Endothelial cell (in vitro differentiated cells): ENCODE measurements around the gene ABCC5. TPM values are rescaled to one million over a fixed set of nuclear protein-coding genes. Genes with fewer than 3 reads are reported as not detected.

Experiments
- DNase-seq: peaks from one replicate; pipeline ENCODE4 v3.0.0; 2021; ENCODE audit warnings: low spot score
- H3K27ac Mint-ChIP-seq: one replicate; pipeline ENCODE4 v1.8.0; 2021; ENCODE audit warnings: mixed read lengths, inconsistent platforms; ENCODE audit not compliant: unreplicated experiment
- H3K27me3 Mint-ChIP-seq: one replicate; pipeline ENCODE4 v1.8.0; 2021; ENCODE audit warnings: mild to moderate bottlenecking, moderate library complexity, mixed read lengths, inconsistent platforms; ENCODE audit not compliant: unreplicated experiment
- H3K36me3 Mint-ChIP-seq: one replicate; pipeline ENCODE4 v1.8.0; 2021; ENCODE audit warnings: mild to moderate bottlenecking, low read depth, mixed read lengths, inconsistent platforms; ENCODE audit not compliant: unreplicated experiment
- H3K4me1 Mint-ChIP-seq: one replicate; pipeline ENCODE4 v1.8.0; 2021; ENCODE audit warnings: mild to moderate bottlenecking, mixed read lengths, inconsistent platforms; ENCODE audit not compliant: unreplicated experiment
- H3K4me3 Mint-ChIP-seq: one replicate; pipeline ENCODE4 v1.8.0; 2021; ENCODE audit warnings: mild to moderate bottlenecking, mixed read lengths, inconsistent platforms; ENCODE audit not compliant: unreplicated experiment
- H3K9me3 Mint-ChIP-seq: one replicate; pipeline ENCODE4 v1.8.0; 2021; ENCODE audit warnings: mixed read lengths, inconsistent platforms; ENCODE audit not compliant: unreplicated experiment
- CTCF ChIP-seq: fragments of 200-600 bp; sonication (generic); IDR thresholded peaks from one replicate; pipeline ENCODE4 v1.5.0; 2021; ENCODE audit warnings: antibody characterized with exemption; ENCODE audit not compliant: unreplicated experiment
- total RNA-seq: library from RNA; stranded (reverse); fragmentation: NEBNext Ultra II Directional; extraction: Animal tissue kit (Norgen Biotek cat#: 25700); gene quantifications from one replicate; pipeline ENCODE4 v1.2.1, GENCODE V29; 2021; ENCODE audit not compliant: unreplicated experiment

The ABCC5 gene
- total RNA-seq, 1 donor from 2014 or later = 45.9 TPM

GRCh38 chr3:183911087-183911486, 106.6 kb downstream of the ABCC5 start:
- DNase-seq = no peak
- no peak overlapping the region for H3K4me3 Mint-ChIP-seq
- TF ChIP-seq CTCF = no peak
- no peak overlapping the region for H3K27ac Mint-ChIP-seq
- no peaks in the 10 kb centered on the region for H3K9me3 Mint-ChIP-seq
- H3K4me1 Mint-ChIP-seq = no peaks in the 10 kb centered on the region
- H3K27me3 Mint-ChIP-seq = peaks cover 8% of the 10 kb centered on the region
- H3K36me3 Mint-ChIP-seq = no peaks in the 10 kb centered on the region

- Mint-ChIP-seq H3K9me3 (no peaks in the 10 kb centered on the region), H3K4me1 (no peaks in the 10 kb centered on the region), H3K27me3 (peaks cover 7% of the 10 kb centered on the region), H3K27ac (no peak overlapping the region), H3K4me3 (no peak overlapping the region), H3K36me3 (no peaks in the 10 kb centered on the region)
- no peak for DNase-seq
- no peak for TF ChIP-seq CTCF
These were observed 108.6 kb downstream of the ABCC5 start for GRCh38 chr3:183909030-183909600.

DNA sequence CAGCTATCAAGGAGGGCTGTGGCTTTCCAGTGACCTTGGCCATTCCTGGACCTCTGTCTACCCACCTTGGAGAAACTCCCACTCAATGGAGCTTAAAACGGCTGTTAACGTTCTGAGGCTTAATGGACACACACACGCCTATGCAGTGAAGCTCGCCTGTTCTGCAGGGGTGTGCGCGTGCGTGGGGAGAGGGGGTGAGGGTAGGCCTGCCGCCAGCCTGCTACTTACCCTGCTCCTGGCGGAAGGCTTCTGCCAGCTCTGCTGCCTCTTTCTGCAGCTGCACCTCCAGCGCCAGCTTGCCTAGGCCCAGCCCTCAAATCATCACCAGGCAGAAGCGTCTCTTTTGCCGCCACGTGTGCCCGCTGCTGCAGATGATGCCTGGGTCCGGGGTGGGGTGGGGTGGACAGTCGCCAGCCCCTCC, 109.8 kb downstream of the ABCC5 start:
- H3K27ac Mint-ChIP-seq = no peak overlapping the region
- DNase-seq = no peak
- peaks cover 7% of the 10 kb centered on the region for H3K27me3 Mint-ChIP-seq
- H3K4me1 Mint-ChIP-seq = no peaks in the 10 kb centered on the region
- no peaks in the 10 kb centered on the region for H3K36me3 Mint-ChIP-seq
- no peak for TF ChIP-seq CTCF
- no peak overlapping the region for H3K4me3 Mint-ChIP-seq
- H3K9me3 Mint-ChIP-seq = no peaks in the 10 kb centered on the region

GRCh38 chr3:183907176-183907575, 110.5 kb downstream of the ABCC5 start:
- H3K27me3 Mint-ChIP-seq = peaks cover 7% of the 10 kb centered on the region
- no peaks in the 10 kb centered on the region for H3K36me3 Mint-ChIP-seq
- TF ChIP-seq CTCF = no peak
- no peak for DNase-seq
- H3K4me3 Mint-ChIP-seq = no peak overlapping the region
- no peaks in the 10 kb centered on the region for H3K9me3 Mint-ChIP-seq
- H3K4me1 Mint-ChIP-seq = no peaks in the 10 kb centered on the region
- H3K27ac Mint-ChIP-seq = peak overlapping the region; percentile 45

DNA sequence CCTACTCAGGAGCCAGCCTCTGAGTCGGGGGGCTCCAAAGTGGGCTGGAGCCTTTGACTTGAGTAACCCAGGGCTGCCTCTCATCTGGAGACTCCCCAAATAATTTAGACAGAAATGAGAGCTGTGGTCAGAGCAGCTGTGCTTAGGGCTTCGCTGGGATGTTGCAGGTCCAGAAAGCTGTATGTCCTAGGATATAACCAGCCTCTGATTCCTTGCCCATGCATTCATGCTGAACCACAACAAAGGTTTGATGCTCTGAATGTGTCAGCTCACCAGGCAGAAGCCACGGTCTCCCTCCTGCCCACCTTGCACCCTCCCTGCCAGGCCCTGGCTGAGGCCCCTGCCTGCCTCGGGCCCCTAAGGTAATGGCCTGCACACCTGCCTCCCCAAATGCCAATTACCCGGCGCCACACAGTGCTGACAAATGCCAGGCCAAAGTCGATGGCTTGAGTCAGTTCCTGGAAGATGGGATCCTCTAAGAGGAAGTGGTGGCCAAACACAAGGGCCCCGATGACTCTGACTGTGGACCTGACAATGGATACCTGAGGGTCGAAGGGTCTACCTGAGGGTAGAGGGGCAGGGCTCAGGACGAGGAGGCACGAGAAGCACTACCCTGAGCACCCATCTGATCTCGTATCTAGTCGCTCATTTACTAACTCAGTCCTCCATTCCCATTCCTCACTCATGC, 111.3 kb downstream of the ABCC5 start:
- no peak overlapping the region for H3K27ac Mint-ChIP-seq
- TF ChIP-seq CTCF = no peak
- DNase-seq = no peak
- H3K4me1 Mint-ChIP-seq = no peaks in the 10 kb centered on the region
- no peaks in the 10 kb centered on the region for H3K36me3 Mint-ChIP-seq
- H3K4me3 Mint-ChIP-seq = no peak overlapping the region
- peaks cover 4% of the 10 kb centered on the region for H3K27me3 Mint-ChIP-seq
- no peaks in the 10 kb centered on the region for H3K9me3 Mint-ChIP-seq
